Measurements from ENCODE around the gene CDR2.

The CDR2 gene

GRCh38 chr16:22318690-22319358 is 55.6 kb downstream of the CDR2 start:
- H3K36me3 Mint-ChIP-seq (ENCODE audit: low read depth), result peaks cover 43% of the 10 kb centered on the region
- H3K27ac Mint-ChIP-seq, result no peak overlapping the region
- H3K9me3 Mint-ChIP-seq, result no peaks in the 10 kb centered on the region
- H3K27me3 Mint-ChIP-seq, result no peaks in the 10 kb centered on the region
- no peak for ATAC-seq
- DNase-seq, result peak; percentile 69
- H3K4me1 Mint-ChIP-seq, result peaks cover 9% of the 10 kb centered on the region
- H3K4me3 Mint-ChIP-seq, result no peak overlapping the region

GRCh38 chr16:22317625-22318024 is 56.8 kb downstream of the CDR2 start:
- no peak for DNase-seq
- Mint-ChIP-seq H3K27ac (peak overlapping the region; percentile 4), H3K36me3 (ENCODE audit: low read depth) (peaks cover 42% of the 10 kb centered on the region)

GRCh38 chr16:22317001-22317530 is 57.4 kb downstream of the CDR2 start:
- H3K4me3 Mint-ChIP-seq, result no peak overlapping the region
- ATAC-seq (no peak), DNase-seq (no peak)
- no peaks in the 10 kb centered on the region for H3K27me3 Mint-ChIP-seq
- peaks cover 9% of the 10 kb centered on the region for H3K4me1 Mint-ChIP-seq
- peak overlapping the region; percentile 4 for H3K27ac Mint-ChIP-seq
- H3K36me3 Mint-ChIP-seq (ENCODE audit: low read depth), result peaks cover 43% of the 10 kb centered on the region
- no peaks in the 10 kb centered on the region for H3K9me3 Mint-ChIP-seq

More at GRCh38 chr16:22317625-22318024, 56.8 kb downstream of the CDR2 start:
- H3K9me3 Mint-ChIP-seq, result no peaks in the 10 kb centered on the region
- peaks cover 9% of the 10 kb centered on the region for H3K4me1 Mint-ChIP-seq
- no peak overlapping the region for H3K4me3 Mint-ChIP-seq
- H3K27me3 Mint-ChIP-seq, result no peaks in the 10 kb centered on the region
- ATAC-seq, result no peak

GRCh38 chr16:22316411-22316811 is 58.0 kb downstream of the CDR2 start:
- Mint-ChIP-seq H3K4me1 (peaks cover 9% of the 10 kb centered on the region), H3K27ac (no peak overlapping the region), H3K36me3 (ENCODE audit: low read depth) (peaks cover 48% of the 10 kb centered on the region), H3K9me3 (no peaks in the 10 kb centered on the region), H3K27me3 (no peaks in the 10 kb centered on the region), H3K4me3 (no peak overlapping the region)
- DNase-seq, result no peak
- no peak for ATAC-seq

GRCh38 chr16:22315979-22316378 is 58.4 kb downstream of the CDR2 start:
- H3K4me1 Mint-ChIP-seq, result peaks cover 4% of the 10 kb centered on the region
- ATAC-seq (no peak), DNase-seq (no peak)
- no peak overlapping the region for H3K4me3 Mint-ChIP-seq
- H3K9me3 Mint-ChIP-seq, result no peaks in the 10 kb centered on the region
- H3K27ac Mint-ChIP-seq, result no peak overlapping the region
- H3K36me3 Mint-ChIP-seq (ENCODE audit: low read depth), result peaks cover 44% of the 10 kb centered on the region
- H3K27me3 Mint-ChIP-seq, result no peaks in the 10 kb centered on the region

GRCh38 chr16:22314661-22315626 is 59.5 kb downstream of the CDR2 start:
- peaks cover 36% of the 10 kb centered on the region for H3K36me3 Mint-ChIP-seq (ENCODE audit: low read depth)

GRCh38 chr16:22313876-22314470 is 60.4 kb downstream of the CDR2 start:
- Mint-ChIP-seq H3K27me3 (no peaks in the 10 kb centered on the region), H3K36me3 (ENCODE audit: low read depth) (peaks cover 34% of the 10 kb centered on the region), H3K9me3 (no peaks in the 10 kb centered on the region), H3K4me3 (no peak overlapping the region), H3K4me1 (no peaks in the 10 kb centered on the region), H3K27ac (peak overlapping the region; percentile 22)
- ATAC-seq (no peak), DNase-seq (no peak)

More at GRCh38 chr16:22314661-22315626, 59.5 kb downstream of the CDR2 start:
- Mint-ChIP-seq H3K4me1 (no peaks in the 10 kb centered on the region), H3K27me3 (no peaks in the 10 kb centered on the region), H3K4me3 (no peak overlapping the region), H3K27ac (no peak overlapping the region), H3K9me3 (no peaks in the 10 kb centered on the region)
- no peak for DNase-seq
- ATAC-seq, result no peak

GRCh38 chr16:22312897-22313781 is 61.3 kb downstream of the CDR2 start:
- DNase-seq, result no peak
- Mint-ChIP-seq H3K4me3 (no peak overlapping the region), H3K36me3 (ENCODE audit: low read depth) (peaks cover 30% of the 10 kb centered on the region), H3K4me1 (no peaks in the 10 kb centered on the region), H3K27me3 (no peaks in the 10 kb centered on the region), H3K27ac (no peak overlapping the region), H3K9me3 (no peaks in the 10 kb centered on the region)
- ATAC-seq, result peak; percentile 13

- Mint-ChIP-seq H3K4me1 (no peaks in the 10 kb centered on the region), H3K4me3 (no peak overlapping the region), H3K36me3 (ENCODE audit: low read depth) (peaks cover 26% of the 10 kb centered on the region), H3K9me3 (no peaks in the 10 kb centered on the region), H3K27ac (no peak overlapping the region), H3K27me3 (no peaks in the 10 kb centered on the region)
- ATAC-seq (no peak), DNase-seq (no peak)
Observed at GRCh38 chr16:22311520-22311919, 62.9 kb downstream of the CDR2 start.

- Mint-ChIP-seq H3K4me3 (no peak overlapping the region), H3K27me3 (no peaks in the 10 kb centered on the region), H3K9me3 (no peaks in the 10 kb centered on the region), H3K36me3 (ENCODE audit: low read depth) (peaks cover 21% of the 10 kb centered on the region), H3K27ac (no peak overlapping the region), H3K4me1 (no peaks in the 10 kb centered on the region)
- ATAC-seq, result no peak
- DNase-seq, result no peak
Observed at GRCh38 chr16:22308824-22309520, 65.4 kb downstream of the CDR2 start.

GRCh38 chr16:22307838-22308237 is 66.6 kb downstream of the CDR2 start:
- no peaks in the 10 kb centered on the region for H3K9me3 Mint-ChIP-seq
- no peak overlapping the region for H3K27ac Mint-ChIP-seq

GRCh38 chr16:22306788-22307187 is 67.6 kb downstream of the CDR2 start:
- Mint-ChIP-seq H3K9me3 (no peaks in the 10 kb centered on the region), H3K27me3 (no peaks in the 10 kb centered on the region), H3K36me3 (ENCODE audit: low read depth) (peaks cover 25% of the 10 kb centered on the region), H3K4me3 (no peak overlapping the region), H3K27ac (no peak overlapping the region), H3K4me1 (peaks cover 3% of the 10 kb centered on the region)
- ATAC-seq (no peak), DNase-seq (no peak)

More at GRCh38 chr16:22307838-22308237, 66.6 kb downstream of the CDR2 start:
- ATAC-seq (no peak), DNase-seq (no peak)
- no peak overlapping the region for H3K4me3 Mint-ChIP-seq
- no peaks in the 10 kb centered on the region for H3K4me1 Mint-ChIP-seq
- H3K27me3 Mint-ChIP-seq, result no peaks in the 10 kb centered on the region
- peaks cover 24% of the 10 kb centered on the region for H3K36me3 Mint-ChIP-seq (ENCODE audit: low read depth)

GRCh38 chr16:22304411-22304810 is 70.0 kb downstream of the CDR2 start:
- H3K27me3 Mint-ChIP-seq, result no peaks in the 10 kb centered on the region

More at GRCh38 chr16:22304411-22304810, 70.0 kb downstream of the CDR2 start:
- Mint-ChIP-seq H3K36me3 (ENCODE audit: low read depth) (peaks cover 25% of the 10 kb centered on the region), H3K9me3 (no peaks in the 10 kb centered on the region), H3K4me3 (no peak overlapping the region), H3K4me1 (peaks cover 19% of the 10 kb centered on the region), H3K27ac (peak overlapping the region; percentile 2)
- ATAC-seq (no peak), DNase-seq (no peak)
